ENCODE measurements around the gene ACSL1.
"Not testable (repeated sequence)": the region's sequence is repeated elsewhere in the genome, so short reads cannot be mapped to it uniquely, and the experiment has no call there.

ACSL1 gene

DNA sequence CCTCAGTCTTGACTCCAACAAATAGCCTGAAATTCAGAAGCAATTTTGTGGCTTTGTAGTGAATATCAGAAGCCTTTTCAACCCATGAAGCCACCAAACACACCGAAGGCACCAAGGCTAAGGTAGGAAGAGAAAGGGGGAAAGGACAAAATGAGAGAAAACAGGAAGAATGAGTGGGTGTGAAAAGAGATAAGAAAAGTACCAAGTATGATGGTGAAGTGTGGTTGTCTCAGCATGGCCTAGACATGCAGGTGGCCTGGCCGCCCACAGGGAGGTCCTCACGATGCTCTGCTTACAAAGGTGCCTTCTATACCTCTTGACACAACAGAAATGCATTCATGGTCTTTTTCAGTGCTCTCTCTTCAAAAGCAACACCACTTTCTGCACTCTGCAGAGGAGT is 34.9 kb downstream of the ACSL1 start:
- no peak for DNase-seq (ENCODE audit: low read depth in 2 of 2)

DNA sequence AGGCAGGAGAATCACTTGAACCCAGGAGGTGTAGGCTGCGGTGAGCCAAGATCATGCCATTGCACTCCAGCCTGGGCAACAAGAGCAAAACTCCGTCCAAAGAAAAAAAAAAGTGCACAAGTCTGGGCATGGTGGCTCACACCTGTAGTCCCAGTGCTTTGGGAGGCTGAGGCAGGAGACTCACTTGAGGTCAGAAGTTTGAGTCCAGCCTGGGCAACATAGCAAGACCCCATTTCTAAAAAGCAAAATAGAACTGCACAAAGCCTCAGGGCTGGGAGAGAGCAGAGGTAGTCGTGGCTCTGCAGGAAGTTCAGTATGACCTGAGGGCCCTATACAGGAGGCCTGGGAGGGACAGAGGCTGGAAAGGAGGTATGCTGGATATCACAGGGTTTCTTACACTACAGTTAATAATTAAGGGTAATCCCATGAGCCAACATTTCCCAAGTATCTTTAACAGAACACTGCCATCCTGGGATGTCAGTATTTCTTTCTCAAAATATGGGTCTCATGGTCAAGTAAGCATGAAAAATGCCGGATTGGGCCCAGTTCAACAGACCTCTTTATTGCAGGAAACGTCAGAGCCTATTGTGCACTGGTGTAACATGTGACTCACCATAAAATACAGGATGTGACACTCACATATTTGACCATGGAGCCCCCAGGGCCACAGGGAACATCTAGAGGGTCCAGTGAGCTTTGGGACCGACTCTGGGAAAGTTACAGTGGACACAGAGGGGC is 37.8 kb downstream of the ACSL1 start:
- no peak for DNase-seq (ENCODE audit: low read depth in 2 of 2)

DNA sequence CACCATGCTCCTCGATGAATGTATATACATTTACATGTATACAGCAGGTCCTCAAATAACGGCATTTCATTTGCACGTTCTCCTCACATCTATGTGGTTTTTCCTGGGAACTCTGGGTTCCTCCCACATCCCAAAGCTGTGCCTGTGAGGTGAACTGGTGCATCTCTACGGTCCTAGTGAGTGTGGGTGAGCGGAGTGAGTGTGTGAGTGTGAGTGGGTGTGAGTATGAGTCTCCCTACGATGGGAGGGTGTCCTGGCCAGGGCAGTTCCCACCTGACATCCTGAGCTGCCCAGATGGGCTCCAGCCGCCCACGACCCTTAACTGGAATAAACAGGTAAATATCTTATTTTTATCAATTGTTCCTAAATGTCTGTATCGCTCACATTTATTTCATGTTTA is 40.0 kb downstream of the ACSL1 start:
- no peak for DNase-seq (ENCODE audit: low read depth in 2 of 2)

DNA sequence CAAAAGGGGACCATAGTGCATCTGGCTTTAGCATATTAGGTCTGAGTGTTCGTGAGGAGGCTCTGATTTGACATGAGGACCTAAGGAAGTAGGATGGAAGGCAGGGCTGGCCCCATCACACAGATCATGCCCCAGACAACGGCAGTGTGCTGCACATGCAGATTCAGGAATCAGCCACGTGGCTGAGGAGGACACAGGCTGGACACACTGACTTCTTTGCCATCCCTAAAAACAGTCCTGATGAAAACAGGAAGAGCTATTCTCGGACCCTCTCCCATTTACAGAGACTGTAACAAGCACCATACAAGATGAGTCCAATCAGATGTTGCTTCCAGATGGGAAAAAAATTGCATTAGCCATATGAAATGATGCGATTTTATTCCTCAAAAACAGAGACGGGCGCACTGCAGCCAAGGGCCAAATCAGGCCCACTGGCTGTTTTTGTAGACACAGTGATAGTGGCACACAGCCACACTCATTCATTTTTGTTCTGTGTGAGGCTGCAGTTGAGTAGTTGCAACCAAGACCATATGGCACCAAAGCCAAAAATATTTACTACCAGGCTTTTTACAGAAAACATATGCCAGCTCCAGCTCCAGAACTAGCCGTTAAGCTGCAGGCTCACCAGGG is 41.0 kb downstream of the ACSL1 start:
- DNase-seq (ENCODE audit: low read depth in 2 of 2): no peak

DNA sequence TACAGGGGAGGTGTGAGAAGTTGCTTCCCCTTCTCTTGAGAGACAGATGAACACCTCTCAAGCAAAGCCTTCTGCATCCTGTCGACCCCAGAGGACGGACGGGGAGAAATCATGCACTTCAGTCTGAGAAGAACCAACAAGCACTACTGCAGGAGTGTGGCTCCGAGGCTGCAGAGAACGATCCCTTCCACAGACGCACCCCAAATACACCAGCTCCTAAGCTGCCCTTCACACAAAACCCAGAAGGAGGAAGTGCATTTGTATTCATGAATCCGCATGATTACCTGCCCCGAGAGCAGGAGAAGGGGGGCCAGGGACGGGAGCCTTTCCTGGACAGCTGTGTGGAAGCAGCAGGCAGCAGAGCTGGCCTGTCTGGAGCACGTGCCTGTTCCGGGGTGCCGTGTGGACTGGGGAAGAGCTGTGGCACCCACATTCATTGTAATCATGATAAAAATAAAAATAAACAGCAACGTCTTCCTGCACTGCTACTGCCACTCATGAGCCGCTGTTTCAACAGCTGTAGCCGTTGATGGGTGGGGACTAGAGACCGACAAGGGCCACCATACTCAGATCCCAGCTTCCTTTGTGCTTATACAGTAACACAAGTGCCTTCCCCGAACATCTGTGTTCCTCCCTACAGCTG is 42.9 kb downstream of the ACSL1 start:
- no peak for DNase-seq (ENCODE audit: low read depth in 2 of 2)

DNA sequence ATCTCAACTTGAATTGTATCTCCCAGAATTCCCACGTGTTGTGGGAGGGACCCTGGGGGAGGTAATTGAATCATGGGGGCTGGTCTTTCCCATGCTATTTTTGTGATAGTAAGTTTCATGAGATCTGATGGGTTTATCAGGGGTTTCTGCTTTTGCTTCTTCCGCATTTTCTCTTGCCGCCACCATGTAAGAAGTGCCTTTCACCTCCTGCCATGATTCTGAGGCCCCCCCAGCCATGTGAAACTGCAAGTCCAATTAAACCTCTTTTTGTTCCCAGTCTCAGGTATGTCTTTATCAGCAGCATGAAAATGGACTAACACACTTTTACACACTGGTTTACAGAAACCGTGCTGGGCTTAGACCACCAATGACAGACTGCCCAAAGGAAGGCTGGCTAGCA is 46.6 kb downstream of the ACSL1 start:
- not testable (repeated sequence) for DNase-seq (ENCODE audit: low read depth in 2 of 2)

DNA sequence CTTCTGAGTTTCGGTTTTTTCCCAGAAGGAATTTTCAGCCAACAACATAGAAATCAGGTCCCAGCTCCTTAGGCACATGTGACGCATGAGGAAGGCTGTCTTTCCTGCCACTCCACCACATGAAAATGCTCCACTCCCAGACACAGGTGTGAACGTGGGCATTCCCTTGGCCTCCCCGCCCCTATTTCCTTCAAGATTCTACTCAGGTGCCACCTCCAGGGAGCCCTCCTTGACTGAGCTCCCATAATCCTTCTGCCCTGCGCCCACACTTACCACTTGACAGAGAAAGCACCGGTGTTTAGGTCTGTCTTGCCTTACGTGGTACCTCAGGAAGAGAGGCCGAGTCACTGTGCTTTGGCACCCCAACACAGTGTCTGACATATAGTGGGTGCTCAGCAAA is 47.4 kb downstream of the ACSL1 start:
- DNase-seq (ENCODE audit: low read depth in 2 of 2): no peak

DNA sequence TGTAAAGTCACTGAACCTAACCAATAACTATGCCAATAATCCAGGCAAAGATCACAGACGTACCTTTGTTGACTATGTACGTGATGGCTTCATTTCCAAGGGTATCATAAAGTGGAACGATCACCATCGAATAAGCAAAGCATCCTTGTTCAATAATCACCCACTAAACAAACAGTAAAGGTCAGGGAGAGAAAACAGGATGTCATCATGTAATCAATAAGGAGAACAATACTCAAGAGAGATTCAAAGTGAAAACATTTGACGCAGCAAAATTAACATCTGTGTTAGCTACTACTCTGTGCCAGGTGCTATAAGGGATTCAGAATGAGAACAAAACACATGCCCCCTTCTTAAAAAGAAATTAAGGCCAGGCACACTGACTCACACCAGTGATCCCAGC is 48.9 kb downstream of the ACSL1 start:
- DNase-seq (ENCODE audit: low read depth in 2 of 2): no peak

DNA sequence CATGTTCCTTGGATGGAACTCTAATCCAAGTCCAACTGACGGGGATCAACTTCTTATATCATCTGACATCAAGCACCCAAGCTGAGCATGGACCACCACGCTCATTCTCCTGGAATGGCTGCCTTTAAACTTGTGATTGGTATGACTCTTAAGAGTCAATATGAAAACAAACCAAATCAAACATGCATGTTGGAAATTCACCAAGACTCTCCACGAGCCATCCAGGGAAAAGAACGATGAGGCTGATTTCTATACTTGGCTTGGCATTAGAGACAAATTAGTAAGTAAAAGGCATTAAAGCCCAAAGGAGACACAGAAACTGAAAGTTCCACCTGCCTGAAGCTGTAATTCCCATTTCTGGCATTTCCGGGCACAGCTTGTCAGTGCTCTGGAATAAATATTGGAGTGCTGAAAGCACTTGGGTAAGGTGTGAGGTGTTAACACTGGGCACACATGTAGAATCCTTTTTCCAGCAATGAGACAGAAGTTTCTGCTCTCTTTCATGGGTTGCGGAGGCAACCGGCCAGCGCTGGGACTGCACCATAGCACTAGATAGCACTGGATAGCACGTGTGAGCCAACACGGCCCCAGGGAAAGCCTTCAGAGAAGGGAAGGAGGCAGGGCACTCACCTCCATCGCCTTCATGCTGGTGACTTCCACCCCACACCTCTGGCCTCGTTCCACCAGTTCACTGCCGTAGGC is 49.8 kb downstream of the ACSL1 start:
- no peak for DNase-seq (ENCODE audit: low read depth in 2 of 2)

DNA sequence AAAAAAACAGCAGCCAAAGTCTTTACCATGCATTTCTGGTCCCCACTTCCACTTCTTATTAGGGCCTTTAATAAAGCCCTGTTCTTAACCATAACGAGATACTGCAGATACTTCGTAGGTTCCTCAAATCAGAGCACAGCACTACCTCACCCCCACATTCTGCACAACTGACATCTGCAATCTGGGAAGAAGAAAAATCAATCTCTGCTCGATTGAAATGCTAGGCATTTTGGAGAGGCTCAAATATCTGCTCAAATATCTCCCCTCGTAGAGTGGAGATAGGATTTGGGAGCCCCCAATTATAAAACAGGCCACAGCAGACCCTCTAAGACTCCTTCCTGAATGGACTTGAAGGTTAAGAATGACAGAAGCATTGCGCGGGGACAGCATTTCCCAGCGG is 51.6 kb downstream of the ACSL1 start:
- no peak for DNase-seq (ENCODE audit: low read depth in 2 of 2)

DNA sequence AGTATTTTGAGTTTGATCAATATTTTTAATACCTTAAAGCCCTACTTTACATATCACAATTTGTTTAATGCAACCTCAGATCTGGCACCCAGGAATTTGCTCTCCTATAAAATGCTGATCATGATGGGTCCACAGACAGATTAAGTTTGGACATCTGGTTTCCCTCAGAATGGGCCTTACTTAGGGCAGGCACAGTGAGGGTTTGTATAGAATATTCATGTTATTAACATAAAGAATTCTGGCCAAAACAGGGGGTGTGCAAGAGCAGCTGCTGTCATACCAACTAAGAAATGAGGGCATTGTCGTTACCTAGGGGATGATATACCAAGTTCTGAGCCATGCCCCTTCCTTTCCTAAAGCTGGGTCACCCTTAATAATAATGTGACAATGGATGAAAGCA is 54.4 kb downstream of the ACSL1 start:
- DNase-seq (ENCODE audit: low read depth in 2 of 2): no peak

DNA sequence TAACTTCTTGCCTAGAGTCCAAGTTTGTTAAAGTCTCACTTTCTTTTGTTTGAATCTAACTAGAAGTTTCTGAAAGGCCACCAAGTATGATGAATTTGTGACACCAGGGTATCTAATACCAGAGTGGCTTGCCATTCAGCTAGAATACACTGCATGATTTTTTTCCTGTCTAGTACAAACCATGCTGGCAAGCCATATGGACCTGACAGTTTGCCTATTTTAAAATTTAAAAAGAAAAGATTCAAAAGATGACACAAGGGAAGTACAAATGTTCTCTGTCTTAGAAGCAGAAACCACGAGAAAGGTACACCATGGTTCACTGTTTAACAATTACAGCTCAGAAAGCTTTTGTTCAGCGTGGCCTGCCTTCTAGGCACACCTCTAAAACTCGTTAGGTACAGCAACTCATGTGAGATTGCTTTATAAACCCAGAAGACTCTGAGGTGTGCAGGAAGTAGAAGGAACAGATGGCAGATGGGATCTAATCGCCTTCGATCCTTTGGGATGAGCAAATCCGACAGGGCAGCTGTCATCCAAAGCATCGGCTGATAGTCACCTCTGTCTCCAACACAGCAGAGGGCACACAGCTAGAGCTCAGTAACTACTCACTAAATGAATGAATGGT is 56.5 kb downstream of the ACSL1 start:
- DNase-seq (ENCODE audit: low read depth in 2 of 2): no peak

DNA sequence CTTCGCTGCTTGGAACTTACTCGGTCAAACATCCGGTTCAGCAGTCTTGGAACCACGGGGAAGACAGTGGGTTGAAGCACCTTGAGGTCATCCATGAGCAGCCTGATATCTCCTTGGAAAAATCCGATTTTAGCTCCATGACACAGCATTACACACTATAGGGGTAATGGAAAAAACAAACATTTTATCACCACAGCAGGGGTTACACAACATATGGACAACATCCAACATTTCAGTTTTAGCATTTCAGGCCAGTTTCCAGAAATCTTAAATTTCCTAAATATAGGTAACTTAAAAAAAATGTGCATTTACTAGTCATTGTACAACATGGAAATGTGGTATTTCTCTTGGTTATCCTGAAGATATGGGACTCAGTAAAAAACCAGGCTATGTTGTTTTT is 57.5 kb downstream of the ACSL1 start:
- DNase-seq (ENCODE audit: low read depth in 2 of 2): no peak

DNA sequence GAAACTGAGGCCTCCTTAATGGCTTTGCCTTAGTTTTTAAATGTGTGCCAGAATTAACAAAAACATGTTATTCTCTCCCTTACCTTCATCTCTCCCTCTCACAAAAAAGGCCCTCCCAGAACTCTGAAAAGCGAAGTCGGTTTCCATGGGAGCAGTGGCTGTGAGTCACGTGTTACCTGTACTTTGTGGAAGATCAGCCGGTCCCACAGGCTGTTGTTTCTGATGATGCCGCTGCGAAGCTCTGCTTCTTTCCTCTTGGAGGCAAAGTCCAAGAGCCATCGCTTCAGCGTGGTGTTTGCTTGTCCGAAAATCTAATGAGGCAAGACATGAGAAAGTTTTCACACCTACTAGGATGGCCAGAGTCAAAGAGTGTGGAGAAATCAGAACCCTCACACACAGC is 59.3 kb downstream of the ACSL1 start:
- DNase-seq (ENCODE audit: low read depth in 2 of 2): no peak

DNA sequence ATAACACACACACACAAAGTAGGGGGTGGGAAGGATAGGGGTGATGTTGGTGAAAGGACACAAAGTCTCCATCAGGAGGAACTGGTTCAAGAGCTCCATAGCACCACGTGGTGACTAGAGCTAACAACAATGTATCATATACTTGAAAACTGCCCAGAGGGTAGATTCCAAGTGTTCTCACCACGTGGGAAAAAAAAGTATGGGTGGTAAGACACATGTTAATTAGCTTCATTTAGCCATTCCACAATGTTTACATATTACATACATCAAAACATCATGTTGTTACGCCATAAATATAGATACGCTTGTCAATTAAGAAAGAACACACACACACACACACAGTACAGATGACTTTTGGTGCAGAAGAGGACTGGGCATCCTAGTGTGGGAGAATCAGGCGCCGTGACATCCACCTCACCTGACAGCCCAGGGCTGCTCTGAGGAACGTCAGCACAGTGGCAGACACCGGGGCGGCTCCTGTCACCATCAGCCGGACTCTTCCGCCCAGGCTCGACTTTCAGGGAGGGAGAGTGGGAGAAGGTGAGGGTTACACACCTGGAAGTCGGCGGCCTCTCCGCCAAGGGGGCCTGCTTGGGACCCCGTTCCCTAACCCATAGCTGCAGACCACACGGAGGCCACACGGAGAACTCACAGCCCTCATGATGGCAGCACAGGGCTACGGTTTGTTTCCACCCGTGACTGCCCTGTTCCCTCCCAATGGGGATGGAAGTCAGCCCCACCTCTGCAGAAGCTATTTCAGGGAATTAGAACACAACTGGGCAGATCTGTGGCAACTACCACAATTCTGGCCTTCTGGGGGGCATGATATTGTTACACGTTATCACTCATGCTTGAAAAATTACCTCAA is 60.1 kb downstream of the ACSL1 start:
- no peak for DNase-seq (ENCODE audit: low read depth in 2 of 2)

DNA sequence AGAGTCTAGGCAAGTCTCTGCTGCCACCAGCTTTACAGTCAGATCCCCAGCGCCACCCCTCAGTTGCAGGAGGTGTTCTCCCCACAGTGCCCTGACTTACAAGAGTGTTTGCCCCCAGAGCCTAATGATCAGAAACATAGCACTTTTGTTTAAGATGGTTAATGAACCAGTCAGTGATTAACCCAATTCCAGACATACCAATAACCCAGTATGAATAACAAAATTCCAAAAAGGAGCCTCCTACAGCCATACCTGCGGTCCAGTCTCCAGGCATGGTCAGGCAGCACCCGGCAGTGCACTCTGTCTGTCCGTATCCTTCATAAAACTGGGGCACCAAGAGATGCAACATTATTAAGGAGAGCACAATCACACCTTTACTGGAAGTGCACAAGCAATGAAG is 61.2 kb downstream of the ACSL1 start:
- DNase-seq (ENCODE audit: low read depth in 2 of 2): no peak

DNA sequence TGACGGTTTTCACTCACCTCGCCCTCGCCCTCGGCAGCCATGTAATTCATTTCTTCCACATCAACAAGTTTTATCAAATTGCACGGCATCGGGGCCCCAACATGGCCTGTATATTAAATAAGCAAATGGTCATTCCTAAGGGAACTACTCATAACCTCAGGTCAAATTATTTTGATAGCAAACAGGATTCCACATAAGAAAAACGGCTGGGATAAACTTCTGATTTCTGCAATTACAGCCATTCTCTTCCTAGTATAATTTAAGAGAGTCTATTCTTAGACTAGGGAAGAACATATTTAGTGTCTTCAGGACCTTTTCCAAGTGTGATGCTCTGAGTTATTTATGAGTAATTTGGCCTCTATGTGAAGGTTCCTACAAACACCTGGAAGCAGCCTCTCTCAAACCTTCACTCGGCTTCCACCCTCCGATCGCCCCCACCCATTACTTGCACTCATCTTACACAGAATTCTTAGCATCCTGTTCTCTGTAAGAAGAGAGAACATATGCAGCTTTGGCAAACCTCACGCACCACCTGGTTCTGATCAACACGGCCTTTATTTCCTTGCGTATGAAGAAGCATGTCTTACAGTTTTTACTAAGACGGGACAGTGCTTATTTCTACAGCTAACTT is 62.5 kb downstream of the ACSL1 start:
- DNase-seq (ENCODE audit: low read depth in 2 of 2): no peak

DNA sequence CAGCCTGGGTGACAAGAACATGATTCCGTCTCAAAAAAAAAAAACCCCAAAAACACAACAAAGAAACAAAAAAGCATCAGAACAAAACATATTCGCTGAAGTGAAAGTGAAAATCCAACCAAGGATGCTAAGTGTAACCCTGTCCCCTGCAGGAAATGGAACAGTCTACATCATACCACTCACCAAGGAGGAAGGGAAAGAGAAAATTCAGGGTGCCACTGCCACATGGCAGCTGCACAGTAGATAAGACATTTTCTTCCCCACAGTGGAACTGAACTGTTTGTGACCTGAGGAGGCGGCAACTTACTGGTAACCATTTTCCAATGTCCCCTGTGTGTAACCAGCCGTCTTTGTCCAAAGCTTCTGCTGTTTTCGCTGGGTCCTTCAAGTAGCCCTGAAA is 63.7 kb downstream of the ACSL1 start:
- peak in 1 of 2 donors; percentile 34 for DNase-seq (ENCODE audit: low read depth in 2 of 2)

DNA sequence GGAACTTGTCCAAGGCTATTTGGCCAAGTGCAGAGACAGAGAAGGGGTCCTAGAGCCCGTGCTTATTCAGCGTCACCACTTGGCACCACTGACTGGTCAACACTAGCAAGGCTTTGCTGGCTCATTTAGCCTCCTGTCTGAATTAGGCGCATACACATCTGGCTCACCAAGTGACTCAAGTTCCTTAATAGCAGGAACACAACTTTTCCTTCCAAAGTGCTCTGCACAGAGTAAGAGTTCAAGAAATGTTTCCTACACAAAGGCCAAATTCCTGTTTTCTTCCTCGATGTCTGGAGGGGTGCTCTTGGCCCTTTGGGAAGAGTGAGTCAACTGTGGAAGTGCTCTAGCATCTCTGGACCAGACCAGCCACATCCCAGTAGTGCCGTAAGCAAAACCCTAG is 65.1 kb downstream of the ACSL1 start:
- DNase-seq (ENCODE audit: low read depth in 2 of 2): no peak

DNA sequence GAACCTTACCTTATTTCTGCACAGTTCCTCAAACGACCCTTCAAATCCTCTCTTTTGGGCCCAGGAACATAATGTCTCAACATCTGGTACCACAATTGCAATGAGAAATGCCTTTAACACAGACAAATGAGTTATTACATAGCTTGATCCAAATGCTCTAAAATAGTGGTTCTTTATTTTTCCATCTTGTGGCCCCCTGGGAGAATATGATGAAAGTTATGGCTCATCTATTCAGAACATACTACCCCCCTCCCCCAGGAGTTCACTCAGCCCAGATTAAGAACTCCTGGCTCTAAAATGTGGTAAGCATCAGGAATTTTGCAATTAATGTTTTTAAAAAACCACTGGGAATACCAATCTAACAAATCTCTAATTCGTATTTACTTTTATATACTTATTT is 68.0 kb downstream of the ACSL1 start:
- DNase-seq (ENCODE audit: low read depth in 2 of 2): no peak

DNA sequence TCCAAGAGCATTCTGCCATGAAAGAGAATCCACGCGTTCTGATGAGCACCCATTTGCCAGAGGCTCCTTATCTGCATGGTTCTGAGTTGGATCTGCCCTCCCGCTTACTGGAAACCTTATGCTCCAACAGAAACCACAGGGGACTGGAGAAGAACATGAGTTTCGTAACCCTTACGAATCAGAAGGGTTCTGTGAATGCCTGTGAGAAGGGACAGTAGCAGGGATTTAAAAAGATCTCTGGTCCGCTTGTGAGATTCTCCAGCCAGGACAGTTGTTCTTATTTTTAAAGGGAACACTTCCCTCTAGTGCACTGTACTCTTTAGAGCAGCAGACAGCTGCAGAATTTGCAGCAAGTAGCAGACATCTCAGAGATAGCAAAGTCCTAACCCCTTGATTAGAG is 69.4 kb downstream of the ACSL1 start:
- DNase-seq (ENCODE audit: low read depth in 2 of 2): no peak
